SK-N-SH treated with all-trans-retinoic acid at 6 μM for 48 hours (cell line): ENCODE data around the gene APOC4.

Experiments
- ATAC-seq: fragments of 200-7000 bp; cut with Tn5 transposase; 3 replicates; pipeline ENCODE4 v1.9.1; 2020; ENCODE audit warnings: mild to moderate bottlenecking, moderate library complexity
- ARNTL ChIP-seq: fragments of 450-650 bp; formaldehyde crosslinking; IDR thresholded peaks from 2 replicates; pipeline ENCODE4 v1.5.0; 2020; ENCODE audit warnings: low read depth, mild to moderate bottlenecking, moderate library complexity, borderline replicate concordance
- BACH2 ChIP-seq: fragments of 250-450 bp; sonication (Bioruptor Pico); IDR thresholded peaks from 2 replicates; pipeline ENCODE4 v1.9.0; 2021; ENCODE audit warnings: mild to moderate bottlenecking, borderline replicate concordance
- CSDC2 ChIP-seq: fragments of 250-450 bp; sonication (Bioruptor Pico); IDR thresholded peaks from 2 replicates; pipeline ENCODE4 v1.5.0; 2020; ENCODE audit warnings: mild to moderate bottlenecking, moderate library complexity
- ESRRG ChIP-seq: fragments of 250-450 bp; sonication (Bioruptor Pico); IDR thresholded peaks from 2 replicates; pipeline ENCODE4 v1.6.1; 2021; ENCODE audit warnings: mild to moderate bottlenecking
- GLIS3 ChIP-seq: fragments of 250-450 bp; sonication (Bioruptor Pico); IDR thresholded peaks from 2 replicates; pipeline ENCODE4 v1.5.0; 2020; ENCODE audit warnings: mild to moderate bottlenecking, moderate library complexity
- ISL1 ChIP-seq: fragments of 250-450 bp; sonication (Bioruptor Pico); IDR thresholded peaks from 2 replicates; pipeline ENCODE4 v2.1.2; 2022; ENCODE audit warnings: mild to moderate bottlenecking, moderate library complexity
- OSR1 ChIP-seq: fragments of 250-450 bp; sonication (Bioruptor Pico); IDR thresholded peaks from 2 replicates; pipeline ENCODE4 v1.8.0; 2022; ENCODE audit warnings: moderate library complexity, mild to moderate bottlenecking, inconsistent platforms
- PPARA ChIP-seq: fragments of 250-450 bp; sonication (Bioruptor Pico); IDR thresholded peaks from 2 replicates; pipeline ENCODE4 v1.5.0; 2020; ENCODE audit warnings: mild to moderate bottlenecking, borderline replicate concordance
- SNAI2 ChIP-seq: fragments of 250-450 bp; sonication (Bioruptor Pico); IDR thresholded peaks from 2 replicates; pipeline ENCODE4 v1.5.0; 2020; ENCODE audit warnings: mild to moderate bottlenecking, moderate library complexity
- TCF4 ChIP-seq: fragments of 250-450 bp; sonication (Bioruptor Pico); IDR thresholded peaks from 2 replicates; pipeline ENCODE4 v1.8.0; 2021; ENCODE audit warnings: mild to moderate bottlenecking, moderate library complexity, borderline replicate concordance
- TOX ChIP-seq: fragments of 250-450 bp; sonication (Bioruptor Pico); IDR thresholded peaks from 2 replicates; pipeline ENCODE4 v1.8.0; 2021; ENCODE audit warnings: mild to moderate bottlenecking, moderate library complexity, borderline replicate concordance
- ZC3H10 ChIP-seq: fragments of 250-450 bp; sonication (Bioruptor Pico); IDR thresholded peaks from 2 replicates; pipeline ENCODE4 v1.5.1; 2021; ENCODE audit warnings: mild to moderate bottlenecking, moderate library complexity
- ZFP3 ChIP-seq: fragments of 250-450 bp; sonication (Bioruptor Pico); IDR thresholded peaks from 2 replicates; pipeline ENCODE4 v1.5.0; 2020; ENCODE audit warnings: mild to moderate bottlenecking, moderate library complexity
- ZFP30 ChIP-seq: fragments of 450-650 bp; formaldehyde crosslinking; IDR thresholded peaks from 2 replicates; pipeline ENCODE4 v1.5.0; 2022; ENCODE audit warnings: mild to moderate bottlenecking, moderate library complexity
- ZNF70 ChIP-seq: fragments of 450-650 bp; formaldehyde crosslinking; IDR thresholded peaks from 2 replicates; pipeline ENCODE4 v1.5.0; 2020; ENCODE audit warnings: mild to moderate bottlenecking, moderate library complexity
- TF ChIP-seq, protein P1 (sequence below): fragments of 250-450 bp; sonication (Bioruptor Pico); IDR thresholded peaks from 2 replicates; pipeline ENCODE4 v1.8.0; 2021; ENCODE audit warnings: low read depth, mild to moderate bottlenecking, moderate library complexity, borderline replicate concordance
- TF ChIP-seq, protein P2 (sequence below): fragments of 250-450 bp; sonication (Bioruptor Pico); IDR thresholded peaks from 2 replicates; pipeline ENCODE4 v1.5.1; 2020; ENCODE audit warnings: low read depth, mild to moderate bottlenecking, moderate library complexity
- TF ChIP-seq, protein P3 (sequence below): fragments of 250-450 bp; sonication (Bioruptor Pico); IDR thresholded peaks from 2 replicates; pipeline ENCODE4 v1.5.0; 2020; ENCODE audit warnings: mild to moderate bottlenecking, moderate library complexity
- TF ChIP-seq, protein P4 (sequence below): fragments of 250-450 bp; sonication (Bioruptor Pico); IDR thresholded peaks from 2 replicates; pipeline ENCODE4 v1.8.0; 2020; ENCODE audit warnings: mild to moderate bottlenecking, moderate library complexity, borderline replicate concordance

The APOC4 gene, protein sequence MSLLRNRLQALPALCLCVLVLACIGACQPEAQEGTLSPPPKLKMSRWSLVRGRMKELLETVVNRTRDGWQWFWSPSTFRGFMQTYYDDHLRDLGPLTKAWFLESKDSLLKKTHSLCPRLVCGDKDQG

DNA sequence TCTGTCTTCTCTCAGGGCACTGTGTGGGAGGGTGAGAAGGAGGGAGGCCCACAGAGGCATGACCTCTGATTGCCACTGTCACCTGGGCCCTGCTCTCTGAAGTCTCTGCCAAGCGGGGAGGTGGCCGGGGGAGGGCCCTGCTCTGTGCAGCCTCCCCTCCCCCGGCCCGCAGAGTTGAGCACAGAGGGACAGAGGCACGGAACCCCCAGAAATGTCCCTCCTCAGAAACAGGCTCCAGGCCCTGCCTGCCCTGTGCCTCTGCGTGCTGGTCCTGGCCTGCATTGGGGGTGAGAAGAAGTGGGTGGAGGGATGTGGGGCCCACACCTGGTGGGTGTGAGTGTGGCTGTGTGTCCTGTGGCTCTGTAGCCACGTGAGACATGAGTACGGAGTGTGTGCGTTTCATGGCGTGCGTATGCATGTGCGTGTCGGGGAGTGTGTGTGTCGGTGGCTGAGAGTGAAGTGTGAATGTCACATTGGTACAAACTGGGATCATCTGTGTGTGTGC is at the start of gene APOC4:
Gene APOC4, plus strand, starts transcription at position 171 of the 505 bp plus-strand sequence. Its CDS starts 41 bp downstream, at position 212.
- no peak for TF ChIP-seq OSR1 (CRISPR knock-in tag)
- TF ChIP-seq ESRRG: no peak
- TF ChIP-seq, protein P1, sequence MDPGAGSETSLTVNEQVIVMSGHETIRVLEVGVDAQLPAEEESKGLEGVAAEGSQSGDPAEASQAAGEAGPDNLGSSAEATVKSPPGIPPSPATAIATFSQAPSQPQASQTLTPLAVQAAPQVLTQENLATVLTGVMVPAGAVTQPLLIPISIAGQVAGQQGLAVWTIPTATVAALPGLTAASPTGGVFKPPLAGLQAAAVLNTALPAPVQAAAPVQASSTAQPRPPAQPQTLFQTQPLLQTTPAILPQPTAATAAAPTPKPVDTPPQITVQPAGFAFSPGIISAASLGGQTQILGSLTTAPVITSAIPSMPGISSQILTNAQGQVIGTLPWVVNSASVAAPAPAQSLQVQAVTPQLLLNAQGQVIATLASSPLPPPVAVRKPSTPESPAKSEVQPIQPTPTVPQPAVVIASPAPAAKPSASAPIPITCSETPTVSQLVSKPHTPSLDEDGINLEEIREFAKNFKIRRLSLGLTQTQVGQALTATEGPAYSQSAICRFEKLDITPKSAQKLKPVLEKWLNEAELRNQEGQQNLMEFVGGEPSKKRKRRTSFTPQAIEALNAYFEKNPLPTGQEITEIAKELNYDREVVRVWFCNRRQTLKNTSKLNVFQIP: no peak
- TF ChIP-seq ZFP3 (CRISPR knock-in tag): no peak
- no peak for TF ChIP-seq SNAI2 (CRISPR knock-in tag)
- TF ChIP-seq ISL1 (CRISPR knock-in tag): no peak
- no peak for TF ChIP-seq ZC3H10 (CRISPR knock-in tag)
- TF ChIP-seq PPARA (CRISPR knock-in tag): no peak
- TF ChIP-seq GLIS3 (CRISPR knock-in tag): no peak
- TF ChIP-seq CSDC2: no peak
- TF ChIP-seq, protein P2, sequence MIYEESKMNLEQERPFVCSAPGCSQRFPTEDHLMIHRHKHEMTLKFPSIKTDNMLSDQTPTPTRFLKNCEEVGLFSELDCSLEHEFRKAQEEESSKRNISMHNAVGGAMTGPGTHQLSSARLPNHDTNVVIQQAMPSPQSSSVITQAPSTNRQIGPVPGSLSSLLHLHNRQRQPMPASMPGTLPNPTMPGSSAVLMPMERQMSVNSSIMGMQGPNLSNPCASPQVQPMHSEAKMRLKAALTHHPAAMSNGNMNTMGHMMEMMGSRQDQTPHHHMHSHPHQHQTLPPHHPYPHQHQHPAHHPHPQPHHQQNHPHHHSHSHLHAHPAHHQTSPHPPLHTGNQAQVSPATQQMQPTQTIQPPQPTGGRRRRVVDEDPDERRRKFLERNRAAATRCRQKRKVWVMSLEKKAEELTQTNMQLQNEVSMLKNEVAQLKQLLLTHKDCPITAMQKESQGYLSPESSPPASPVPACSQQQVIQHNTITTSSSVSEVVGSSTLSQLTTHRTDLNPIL: no peak
- TF ChIP-seq ARNTL: no peak
- TF ChIP-seq ZFP30 (CRISPR knock-in tag): no peak
- no peak for TF ChIP-seq BACH2 (CRISPR knock-in tag)
- ATAC-seq: no peak

DNA sequence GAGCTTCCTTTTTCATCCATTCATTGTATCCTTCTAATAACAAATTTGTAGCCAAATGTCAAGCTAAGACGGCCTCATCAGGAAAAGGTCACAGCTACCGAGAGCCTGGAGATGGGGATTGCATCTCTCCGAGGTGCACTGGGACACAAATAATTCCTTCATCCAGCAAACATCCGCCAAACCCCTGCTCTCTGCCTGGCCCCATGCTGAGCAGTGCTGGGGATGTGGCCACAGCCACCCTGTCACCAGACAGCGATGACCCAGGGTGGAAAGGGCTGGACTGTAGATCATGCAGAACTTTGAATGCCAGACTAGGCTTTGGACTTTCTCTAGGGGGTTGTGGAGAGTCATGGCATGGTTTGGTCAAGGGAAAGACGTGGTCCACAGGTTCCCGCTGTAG is 49.1 kb upstream of the APOC4 start:
- no peak for ATAC-seq
- TF ChIP-seq ISL1 (CRISPR knock-in tag) (no peak), ZFP30 (CRISPR knock-in tag) (no peak)
- TF ChIP-seq, protein P3, sequence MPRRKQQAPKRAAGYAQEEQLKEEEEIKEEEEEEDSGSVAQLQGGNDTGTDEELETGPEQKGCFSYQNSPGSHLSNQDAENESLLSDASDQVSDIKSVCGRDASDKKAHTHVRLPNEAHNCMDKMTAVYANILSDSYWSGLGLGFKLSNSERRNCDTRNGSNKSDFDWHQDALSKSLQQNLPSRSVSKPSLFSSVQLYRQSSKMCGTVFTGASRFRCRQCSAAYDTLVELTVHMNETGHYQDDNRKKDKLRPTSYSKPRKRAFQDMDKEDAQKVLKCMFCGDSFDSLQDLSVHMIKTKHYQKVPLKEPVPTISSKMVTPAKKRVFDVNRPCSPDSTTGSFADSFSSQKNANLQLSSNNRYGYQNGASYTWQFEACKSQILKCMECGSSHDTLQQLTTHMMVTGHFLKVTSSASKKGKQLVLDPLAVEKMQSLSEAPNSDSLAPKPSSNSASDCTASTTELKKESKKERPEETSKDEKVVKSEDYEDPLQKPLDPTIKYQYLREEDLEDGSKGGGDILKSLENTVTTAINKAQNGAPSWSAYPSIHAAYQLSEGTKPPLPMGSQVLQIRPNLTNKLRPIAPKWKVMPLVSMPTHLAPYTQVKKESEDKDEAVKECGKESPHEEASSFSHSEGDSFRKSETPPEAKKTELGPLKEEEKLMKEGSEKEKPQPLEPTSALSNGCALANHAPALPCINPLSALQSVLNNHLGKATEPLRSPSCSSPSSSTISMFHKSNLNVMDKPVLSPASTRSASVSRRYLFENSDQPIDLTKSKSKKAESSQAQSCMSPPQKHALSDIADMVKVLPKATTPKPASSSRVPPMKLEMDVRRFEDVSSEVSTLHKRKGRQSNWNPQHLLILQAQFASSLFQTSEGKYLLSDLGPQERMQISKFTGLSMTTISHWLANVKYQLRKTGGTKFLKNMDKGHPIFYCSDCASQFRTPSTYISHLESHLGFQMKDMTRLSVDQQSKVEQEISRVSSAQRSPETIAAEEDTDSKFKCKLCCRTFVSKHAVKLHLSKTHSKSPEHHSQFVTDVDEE (CRISPR knock-in tag): no peak
- TF ChIP-seq, all 23 proteins: peak for 0

DNA sequence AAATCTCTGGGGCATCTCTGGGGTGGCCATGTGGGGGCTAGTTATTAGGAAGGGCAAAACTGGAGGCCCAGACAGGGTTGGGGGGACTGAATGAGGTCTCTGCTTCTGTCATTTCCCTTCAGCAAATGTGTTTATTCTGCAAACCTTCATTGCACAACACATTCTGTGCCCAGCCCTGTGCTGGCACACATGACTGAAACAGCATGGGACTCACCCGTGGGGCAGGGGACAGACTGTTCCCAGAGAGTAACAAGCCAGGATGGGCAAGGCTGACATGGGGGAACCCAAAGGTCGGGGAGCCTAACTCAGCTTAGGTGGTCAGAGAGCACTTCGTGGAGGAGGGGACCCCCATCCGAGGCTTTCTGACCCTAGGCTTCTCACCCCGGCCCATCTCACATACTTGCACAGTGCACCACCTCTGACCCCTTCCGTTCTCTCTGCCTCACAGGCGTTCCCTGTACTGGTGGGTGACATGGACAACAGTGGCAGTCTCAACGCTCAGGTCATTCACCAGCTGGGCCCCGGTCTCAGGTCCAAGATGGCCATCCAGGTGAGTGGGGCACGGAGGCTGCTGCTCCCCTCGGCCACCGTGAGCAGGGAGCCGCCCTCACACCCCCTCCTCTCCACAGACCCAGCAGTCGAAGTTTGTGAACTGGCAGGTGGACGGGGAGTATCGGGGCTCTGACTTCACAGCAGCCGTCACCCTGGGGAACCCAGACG is 48.5 kb upstream of the APOC4 start:
- ATAC-seq: no peak
- TF ChIP-seq TOX (CRISPR knock-in tag): no peak
- TF ChIP-seq, all 23 proteins: peak for 0

DNA sequence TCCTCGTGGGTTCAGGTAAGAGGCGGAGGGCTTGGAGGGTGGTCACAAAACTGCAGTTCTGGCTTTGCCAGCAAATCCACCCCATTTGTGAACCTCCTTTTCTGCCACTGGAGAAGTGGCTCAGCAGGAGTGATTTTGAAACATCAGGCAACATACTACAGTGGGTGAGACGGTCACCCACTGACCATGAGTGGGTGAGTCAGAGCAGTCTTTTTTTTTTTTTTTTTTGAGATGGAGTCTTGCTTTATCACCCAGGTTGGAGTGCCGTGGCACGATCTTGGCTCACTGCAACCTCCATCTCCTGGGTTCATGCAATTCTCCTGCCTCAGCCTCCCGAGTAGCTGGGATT is 48.0 kb upstream of the APOC4 start:
- TF ChIP-seq ZNF70 (CRISPR knock-in tag): no peak
- TF ChIP-seq, protein P2: no peak
- TF ChIP-seq ZFP30 (CRISPR knock-in tag): no peak
- TF ChIP-seq BACH2 (CRISPR knock-in tag): no peak
- TF ChIP-seq, protein P4, sequence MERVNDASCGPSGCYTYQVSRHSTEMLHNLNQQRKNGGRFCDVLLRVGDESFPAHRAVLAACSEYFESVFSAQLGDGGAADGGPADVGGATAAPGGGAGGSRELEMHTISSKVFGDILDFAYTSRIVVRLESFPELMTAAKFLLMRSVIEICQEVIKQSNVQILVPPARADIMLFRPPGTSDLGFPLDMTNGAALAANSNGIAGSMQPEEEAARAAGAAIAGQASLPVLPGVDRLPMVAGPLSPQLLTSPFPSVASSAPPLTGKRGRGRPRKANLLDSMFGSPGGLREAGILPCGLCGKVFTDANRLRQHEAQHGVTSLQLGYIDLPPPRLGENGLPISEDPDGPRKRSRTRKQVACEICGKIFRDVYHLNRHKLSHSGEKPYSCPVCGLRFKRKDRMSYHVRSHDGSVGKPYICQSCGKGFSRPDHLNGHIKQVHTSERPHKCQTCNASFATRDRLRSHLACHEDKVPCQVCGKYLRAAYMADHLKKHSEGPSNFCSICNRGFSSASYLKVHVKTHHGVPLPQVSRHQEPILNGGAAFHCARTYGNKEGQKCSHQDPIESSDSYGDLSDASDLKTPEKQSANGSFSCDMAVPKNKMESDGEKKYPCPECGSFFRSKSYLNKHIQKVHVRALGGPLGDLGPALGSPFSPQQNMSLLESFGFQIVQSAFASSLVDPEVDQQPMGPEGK (CRISPR knock-in tag): no peak
- TF ChIP-seq, protein P1: no peak
- no peak for TF ChIP-seq ZFP3 (CRISPR knock-in tag)
- TF ChIP-seq TCF4 (CRISPR knock-in tag): no peak
- no peak for TF ChIP-seq ISL1 (CRISPR knock-in tag)
- TF ChIP-seq ESRRG: no peak
- TF ChIP-seq, protein P3 (CRISPR knock-in tag): no peak
- no peak for TF ChIP-seq ARNTL
- TF ChIP-seq GLIS3 (CRISPR knock-in tag): no peak
- TF ChIP-seq OSR1 (CRISPR knock-in tag): no peak
- TF ChIP-seq CSDC2: no peak
- no peak for ATAC-seq
